GM12878 (cell line): ENCODE data around the gene CROCC. TPM values are rescaled to one million over a fixed set of nuclear protein-coding genes. Genes with fewer than 3 reads are reported as not detected.
A peak's percentile ranks its signal among the peaks of the same experiment; 100 is the strongest.

Experiments used
- ATAC-seq: fragments of 200-7000 bp; cut with Tn5 transposase; 3 replicates; pipeline ENCODE4 v1.9.1; 2020; ENCODE audit warnings: mild to moderate bottlenecking, moderate library complexity
- BruUV-seq: library from RNA; stranded (reverse); fragments of 400-500 nt; replicated peaks from 2 replicates; lab custom pipeline; 2021; lab: Mats Ljungman, UMichigan
- CTCF ChIA-PET: fragments of 300-600 bp; sonication (Branson Sonifier 250); formaldehyde crosslinking; extraction: SDS; loops from one replicate; lab custom pipeline; 2021; ENCODE audit warnings: inconsistent platforms; lab: Yijun Ruan, JAX
- POLR2A ChIA-PET: fragments of 350-600 bp; formaldehyde crosslinking; extraction: SDS; loops from one replicate; lab custom pipeline; 2021; ENCODE audit warnings: inconsistent platforms; lab: Charles Lee
- RAD21 ChIA-PET: fragments of 300-600 bp; sonication (Branson Sonifier 250); formaldehyde crosslinking; loops from one replicate; lab custom pipeline; 2023; ENCODE audit warnings: antibody characterized with exemption; ENCODE audit not compliant: unreplicated experiment; lab: Charles Lee
- SMC1A ChIA-PET: fragments of 300-600 bp; sonication (Branson Sonifier 250); formaldehyde crosslinking; loops from one replicate; lab custom pipeline; 2023; ENCODE audit not compliant: unreplicated experiment, uncharacterized antibody; lab: Charles Lee
- DNase-seq: peaks from one replicate; pipeline ENCODE4 v3.0.0-alpha.2; 2011; ENCODE audit warnings: low read depth, low spot score
- FAIRE-seq: peaks from 3 replicates; lab custom pipeline; 2011; peaks lifted over from hg19 to GRCh38; lab: Jason Lieb, UNC
- H2AFZ ChIP-seq: 2 replicates; pipeline ENCODE4 v1.6.0; 2011; ENCODE audit warnings: low read depth, low read length, control low read depth; ENCODE audit not compliant: control insufficient read depth
- H3K27ac ChIP-seq: 2 replicates; pipeline ENCODE4 v1.5.1; 2011; ENCODE audit warnings: control low read depth; ENCODE audit not compliant: control insufficient read depth, insufficient read depth
- H3K27me3 ChIP-seq, 2 experiments: replicated peaks in 1 of 2; 2 replicates each; pipeline versions ENCODE4 v1.6.0 to v1.6.1; 2011; ENCODE audit warnings: low read length in 1 of 2; ENCODE audit not compliant: control insufficient read depth in 2 of 2, insufficient read depth in 2 of 2
- H3K36me3 ChIP-seq, 2 experiments: 2 replicates each; pipeline ENCODE4 v1.5.1; 2011; ENCODE audit warnings: low read length in 1 of 2; ENCODE audit not compliant: control insufficient read depth in 2 of 2, insufficient read depth in 2 of 2
- H3K4me1 ChIP-seq: 2 replicates; pipeline ENCODE4 v1.6.1; 2011; ENCODE audit warnings: mild to moderate bottlenecking, low read length, moderate library complexity, mixed read lengths; ENCODE audit not compliant: control insufficient read depth, insufficient read depth
- H3K4me2 ChIP-seq: 2 replicates; pipeline ENCODE4 v1.6.0; 2011; ENCODE audit warnings: control low read depth; ENCODE audit not compliant: control insufficient read depth, insufficient read depth
- H3K4me3 ChIP-seq: fragments of 200-600 bp; sonication (generic); 2 replicates; pipeline ENCODE4 v1.5.1; 2016
- H3K79me2 ChIP-seq: 2 replicates; pipeline ENCODE4 v1.6.0; 2011; ENCODE audit warnings: low read length; ENCODE audit not compliant: control insufficient read depth, insufficient read depth
- H3K9ac ChIP-seq: 2 replicates; pipeline ENCODE4 v1.8.0; 2011; ENCODE audit warnings: low read length, control low read depth, mixed read lengths; ENCODE audit not compliant: control insufficient read depth, insufficient read depth
- H3K9me3 ChIP-seq: replicated peaks from 3 replicates; pipeline ENCODE4 v1.5.1; 2011; ENCODE audit warnings: mild to moderate bottlenecking, low read length; ENCODE audit not compliant: control insufficient read depth, insufficient read depth
- H4K20me1 ChIP-seq: 2 replicates; pipeline ENCODE4 v1.6.0; 2011; ENCODE audit not compliant: control insufficient read depth, insufficient read depth
- ATF3 ChIP-seq: IDR thresholded peaks from 2 replicates; pipeline ENCODE4 v1.6.1; 2011; ENCODE audit warnings: low read depth, mild to moderate bottlenecking, low read length, moderate library complexity, borderline replicate concordance; ENCODE audit errors: extremely low read depth
- EP300 ChIP-seq, 2 experiments: fragments of 150-350 bp in 1 of 2; IDR thresholded peaks; 2 replicates each; pipeline ENCODE4 v1.6.1; 2011 to 2012; ENCODE audit warnings: low read depth in 2 of 2, low read length in 2 of 2, borderline replicate concordance in 1 of 2, improper control_type of control experiment in 1 of 2, inconsistent platforms in 1 of 2; ENCODE audit not compliant: control insufficient read depth in 1 of 2
- POLR2AphosphoS2 ChIP-seq: IDR thresholded peaks from 2 replicates; pipeline ENCODE4 v1.6.1; 2011; ENCODE audit warnings: low read depth, mild to moderate bottlenecking, low read length, improper control_type of control experiment, moderate library complexity
- SUZ12 ChIP-seq: fragments of 200-600 bp; sonication (generic); IDR thresholded peaks from one replicate; pipeline ENCODE4 v1.6.1; 2018; ENCODE audit warnings: antibody characterized with exemption, mild to moderate bottlenecking; ENCODE audit not compliant: unreplicated experiment
- WGBS: methylation state at CpG from one replicate; pipeline ENCODE4 v1.1.6; 2016; ENCODE audit warnings: low lambda C conversion rate; ENCODE audit not compliant: insufficient replicate concordance, insufficient coverage; ENCODE audit errors: missing lambda C conversion rate; 5-methylcytosine and 5-hydroxymethylcytosine counted together
- in situ Hi-C: fragments of 300-500 bp; cut with MboI; formaldehyde crosslinking; loops from 9 replicates; pipeline ENCODE4 v1.14.3; 2018; ENCODE audit warnings: mixed read lengths
- intact Hi-C: fragments of 100-400 bp; cut with micrococcal nuclease; formaldehyde crosslinking; loops from one replicate; pipeline ENCODE4 v1.14.2; 2022; ENCODE audit not compliant: unreplicated experiment
- polyA plus RNA-seq, 11 experiments: library from polyadenylated mRNA; depleted of rRNA in 4 of 11; unstranded in 6 of 11; stranded (reverse) in 5 of 11; fragments of >200 nt; fragmentation: Nextera tagmentation in 4 of 11; fragmentation: Illumina TruSeq in 1 of 11; extraction: Ambion mirVana in 4 of 11; extraction: Trizol in 1 of 11; gene quantifications; 1 replicate in 1 of 11; 2 replicates in 10 of 11; pipeline versions ENCODE4 v1.2.1 to v1.2.3, GENCODE V29; 2011 to 2016; ENCODE audit warnings: inconsistent platforms in 2 of 11, missing spikeins in 2 of 11, low read depth in 1 of 11
- total RNA-seq, 4 experiments: library from RNA; depleted of rRNA in 3 of 4; stranded (reverse); fragments of >200 nt in 3 of 4; fragmentation: Illumina TruSeq in 1 of 4; extraction: Trizol in 1 of 4; gene quantifications; 2 replicates each; pipeline versions ENCODE4 v1.2.1 to v1.2.3, GENCODE V29; 2013 to 2021

The CROCC gene
- total and polyA plus RNA-seq, 10 of the 15 experiments (the other 5 are each of a cell fraction or from before 2014, with no cell fraction given), result 0.04 to 5.5 (median 2.3) TPM

GRCh38 chr1:16979475-16980327 is 58.0 kb downstream of the CROCC start:
- Histone ChIP-seq H3K4me2 (no peak overlapping the region), H3K27me3 (peaks cover 7 to 13% of the 10 kb centered on the region in 2 experiments; a peak in 3 of 4 replicates)
- CTCF ChIA-PET, result no interaction called here

GRCh38 chr1:16980473-16981268 is 58.9 kb downstream of the CROCC start, which contains the start of gene MFAP2:
MFAP2 (minus strand) TSS chr1:16980620; CDS start chr1:16978273, 2,347 bp downstream.
- WGBS, result 29% methylated on average over 20 of the region's 53 CpGs
- ChIA-PET RAD21 (no interaction called here), CTCF (no interaction called here), POLR2A (no interaction called here), SMC1A (no interaction called here)
- Histone ChIP-seq H3K4me2 (no peak within 1 kb of the TSS), H3K27me3 (peaks cover 7 to 13% of the 10 kb centered on the region in 2 experiments; a peak in 3 of 4 replicates), H3K4me3 (no peak within 1 kb of the TSS), H3K27ac (no peak within 1 kb of the TSS), H3K4me1 (no peaks in the 10 kb centered on the region), H3K9me3 (no peaks in the 10 kb centered on the region), H3K36me3 (no peaks in the 10 kb centered on the region), H4K20me1 (no peaks in the 10 kb centered on the region), H3K9ac (no peak within 1 kb of the TSS), H3K79me2 (no peaks in the 10 kb centered on the region), H2AFZ (no peak within 1 kb of the TSS)
- in situ Hi-C loops, result no loop called here
- TF ChIP-seq EP300 (IDR thresholded peaks at IDR 0.05; ENCODE audit: borderline replicate concordance in 1 of 2, control insufficient read depth in 1 of 2, low read depth in 2 of 2, low read length in 2 of 2), result no peak
- TF ChIP-seq SUZ12, result peak; percentile 77
- no peak for DNase-seq
- FAIRE-seq, result no peak
- intact Hi-C loops, result no loop called here
- ATAC-seq, result peak; percentile 45; the same call in 2 of the 3 replicates
- BruUV-seq, result no TSS peak

More at GRCh38 chr1:16979475-16980327, 58.0 kb downstream of the CROCC start:
- DNase-seq (no peak), FAIRE-seq (no peak), ATAC-seq (no peak)
- Histone ChIP-seq H4K20me1 (no peaks in the 10 kb centered on the region), H3K9me3 (no peaks in the 10 kb centered on the region), H3K36me3 (no peaks in the 10 kb centered on the region), H3K27ac (no peak overlapping the region), H2AFZ (no peak overlapping the region), H3K79me2 (no peaks in the 10 kb centered on the region), H3K9ac (no peak overlapping the region), H3K4me1 (no peaks in the 10 kb centered on the region), H3K4me3 (no peak overlapping the region)
- TF ChIP-seq ATF3 (no peak), POLR2AphosphoS2 (no peak), SUZ12 (peak; percentile 52)
- ChIA-PET SMC1A (interaction anchor here (0.6 kb wide), 1 partner anchor 67 kb away, joined by 3 read pairs; no protein-coding TSS in a partner anchor), RAD21 (no interaction called here), POLR2A (no interaction called here)
- BruUV-seq, result no TSS peak
- in situ Hi-C loops, result no loop called here
- 16% methylated on average over 14 of the region's 44 CpGs for WGBS
- intact Hi-C loops, result no loop called here
